CD4-positive, CD25-positive, alpha-beta regulatory T cell (primary cell): ENCODE results near the gene TTC28. TPM values are rescaled to one million over a fixed set of nuclear protein-coding genes. Genes with fewer than 3 reads are reported as not detected.
"Not testable (repeated sequence)": the region's sequence is repeated elsewhere in the genome, so short reads cannot be mapped to it uniquely, and the experiment has no call there.

Source experiments
- ATAC-seq, 2 donors: fragments of 150-1000 bp; cut with Tn5 transposase; one replicate each; pipeline ENCODE4 v1.10.0; 2021; ENCODE audit warnings: low read depth in 2 of 2, moderate number of reproducible peaks in 2 of 2, moderate library complexity in 1 of 2
- DNase-seq, 3 donors: peaks; one replicate each; pipeline versions ENCODE4 v3.0.0 to v3.0.0-alpha.2; 2012 to 2022; ENCODE audit warnings: mixed read lengths in 1 of 3
- H3K27ac ChIP-seq: one replicate; pipeline ENCODE4 v1.7.0; 2013; ENCODE audit warnings: mild to moderate bottlenecking, low read length; ENCODE audit not compliant: insufficient read depth, poor library complexity, severe bottlenecking
- H3K27me3 ChIP-seq: one replicate; pipeline ENCODE4 v1.7.0; 2013; ENCODE audit warnings: low read length; ENCODE audit not compliant: control insufficient read depth, insufficient read depth
- H3K36me3 ChIP-seq: one replicate; pipeline ENCODE4 v1.7.0; 2013; ENCODE audit warnings: mild to moderate bottlenecking, low read length, moderate library complexity; ENCODE audit not compliant: control insufficient read depth, insufficient read depth
- H3K4me1 ChIP-seq: 2 replicates; pipeline ENCODE4 v1.7.0; 2013; ENCODE audit warnings: mild to moderate bottlenecking, low read length; ENCODE audit not compliant: insufficient read depth, control insufficient read depth, poor library complexity, severe bottlenecking
- H3K4me3 ChIP-seq: one replicate; pipeline ENCODE4 v1.7.0; 2013; ENCODE audit warnings: low read depth, mild to moderate bottlenecking, low read length, moderate library complexity
- H3K9me3 ChIP-seq, 2 experiments: 1 replicate in 1 of 2; 2 replicates in 1 of 2; pipeline ENCODE4 v1.7.0; 2013; ENCODE audit warnings: low read length in 2 of 2, mild to moderate bottlenecking in 1 of 2, moderate library complexity in 1 of 2; ENCODE audit not compliant: control insufficient read depth in 2 of 2
- H3K27ac Mint-ChIP-seq, 3 donors: one replicate each; pipeline ENCODE4 v1.8.0; 2020 to 2022; ENCODE audit warnings: mild to moderate bottlenecking in 3 of 3, mixed read lengths in 3 of 3, moderate library complexity in 2 of 3
- H3K27me3 Mint-ChIP-seq: one replicate; pipeline ENCODE4 v1.8.0; 2022; ENCODE audit warnings: mild to moderate bottlenecking, mixed read lengths
- H3K36me3 Mint-ChIP-seq: one replicate; pipeline ENCODE4 v1.8.0; 2020; ENCODE audit warnings: mixed read lengths
- H3K4me1 Mint-ChIP-seq, 4 donors: one replicate each; pipeline ENCODE4 v1.8.0; 2020 to 2022; ENCODE audit warnings: mixed read lengths in 4 of 4, mild to moderate bottlenecking in 1 of 4
- H3K4me3 Mint-ChIP-seq, 4 donors: one replicate each; pipeline ENCODE4 v1.8.0; 2020 to 2022; ENCODE audit warnings: mild to moderate bottlenecking in 4 of 4, mixed read lengths in 4 of 4, moderate library complexity in 3 of 4
- H3K9me3 Mint-ChIP-seq, 7 donors: one replicate each; pipeline ENCODE4 v1.8.0; 2020 to 2022; ENCODE audit warnings: mixed read lengths in 7 of 7, mild to moderate bottlenecking in 3 of 7, moderate library complexity in 2 of 7
- polyA plus RNA-seq, 4 donors: library from polyadenylated mRNA; unstranded; fragments of 300-500 nt; fragmentation: Illumina TruSeq; gene quantifications; one replicate each; pipeline ENCODE4 v1.2.3, GENCODE V29; 2021
- total RNA-seq: library from RNA; stranded (reverse); gene quantifications from one replicate; pipeline ENCODE4 v1.2.3, GENCODE V29; 2022

The TTC28 gene
- total and polyA plus RNA-seq, 5 donors from 2014 or later = 0.02 to 2.7 (median 0.28) TPM; not detected in 1

DNA sequence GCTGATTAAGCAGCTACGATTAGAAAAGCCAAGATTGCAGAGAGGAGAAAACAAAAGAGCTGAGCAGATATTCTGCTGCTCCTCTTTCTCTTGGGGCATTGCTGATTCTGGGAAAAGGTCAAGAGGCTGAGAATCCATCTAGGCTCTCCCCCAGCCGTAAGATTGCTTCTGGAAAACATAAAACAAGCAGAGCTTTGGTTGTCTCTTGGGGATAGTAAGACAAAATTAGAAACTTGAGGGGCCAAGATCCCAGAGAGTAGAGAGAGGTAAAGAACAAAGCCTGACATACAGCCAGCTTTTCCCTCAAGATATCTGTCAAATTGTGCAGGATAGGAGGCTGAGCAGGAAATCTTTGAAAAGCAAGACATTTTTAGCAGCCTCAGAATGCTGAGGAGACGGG lies 158.2 kb downstream of the TTC28 start:
- Mint-ChIP-seq H3K27me3 (peaks cover 35% of the 10 kb centered on the region), H3K27ac (no peak overlapping the region), H3K9me3 (no peaks in the 10 kb centered on the region), H3K36me3 (no peaks in the 10 kb centered on the region), H3K4me1 (no peaks in the 10 kb centered on the region), H3K4me3 (no peak overlapping the region)
- no peak overlapping the region for H3K4me3 ChIP-seq
- H3K9me3 ChIP-seq = no peaks in the 10 kb centered on the region
- H3K36me3 ChIP-seq = no peaks in the 10 kb centered on the region
- H3K27ac ChIP-seq = no peak overlapping the region
- ATAC-seq (no peak), DNase-seq (no peak)
- H3K27me3 ChIP-seq = peaks cover 12% of the 10 kb centered on the region
- no peaks in the 10 kb centered on the region for H3K4me1 ChIP-seq

GRCh38 chr22:28514321-28514821 lies 165.3 kb downstream of the TTC28 start:
- H3K4me3 Mint-ChIP-seq = no peak overlapping the region
- H3K36me3 Mint-ChIP-seq = no peaks in the 10 kb centered on the region
- peaks cover 5% of the 10 kb centered on the region for H3K27me3 ChIP-seq
- H3K4me1 Mint-ChIP-seq = no peaks in the 10 kb centered on the region
- peaks cover 0 to under 1% of the 10 kb centered on the region in 2 experiments for H3K9me3 ChIP-seq
- DNase-seq (no peak), ATAC-seq (no peak)
- no peak overlapping the region for H3K4me3 ChIP-seq
- no peaks in the 10 kb centered on the region for H3K36me3 ChIP-seq
- H3K27ac ChIP-seq = no peak overlapping the region
- no peak overlapping the region for H3K27ac Mint-ChIP-seq
- peaks cover 0 to 20% (median under 1%) of the 10 kb centered on the region in 7 donors for H3K9me3 Mint-ChIP-seq
- no peaks in the 10 kb centered on the region for H3K4me1 ChIP-seq
- peaks cover 25% of the 10 kb centered on the region for H3K27me3 Mint-ChIP-seq

- not testable (repeated sequence) for H3K36me3 Mint-ChIP-seq, H3K4me1 ChIP-seq, ATAC-seq, H3K27ac ChIP-seq, H3K9me3 ChIP-seq, H3K4me1 Mint-ChIP-seq, H3K27ac Mint-ChIP-seq, H3K36me3 ChIP-seq, H3K4me3 ChIP-seq, H3K4me3 Mint-ChIP-seq, DNase-seq, H3K27me3 ChIP-seq
- H3K9me3 Mint-ChIP-seq = peaks cover 0 to 24% (median 7%) of the 10 kb centered on the region in 7 donors
- H3K27me3 Mint-ChIP-seq = peaks cover 16% of the 10 kb centered on the region
These were observed 167.3 kb downstream of the TTC28 start for GRCh38 chr22:28512387-28512786.

DNA sequence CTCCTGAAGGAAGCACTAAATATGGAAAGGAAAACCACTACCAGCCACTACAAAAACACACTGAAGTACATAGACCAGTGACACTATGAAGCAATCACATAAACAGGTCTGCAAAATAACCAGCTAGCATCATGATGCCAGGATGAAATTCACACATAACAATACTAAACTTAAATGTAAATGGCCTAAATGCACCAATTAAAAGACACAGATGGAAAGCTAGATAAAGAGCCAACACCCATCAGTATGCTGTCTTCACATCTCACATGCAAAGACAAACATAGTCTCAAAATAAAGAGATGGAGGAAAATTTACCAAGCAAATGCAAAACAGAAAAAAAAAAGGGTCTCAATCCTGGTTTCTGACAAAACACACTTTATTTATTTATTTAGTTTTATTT lies 171.7 kb downstream of the TTC28 start:
- Mint-ChIP-seq H3K27me3 (peaks cover 19% of the 10 kb centered on the region), H3K4me3 (no peak overlapping the region), H3K4me1 (no peaks in the 10 kb centered on the region), H3K27ac (no peak overlapping the region), H3K36me3 (no peaks in the 10 kb centered on the region), H3K9me3 (peaks cover 0 to 24% (median 7%) of the 10 kb centered on the region in 7 donors)
- Histone ChIP-seq H3K27ac (no peak overlapping the region), H3K9me3 (peaks cover 0 to 4% of the 10 kb centered on the region in 2 experiments), H3K4me1 (no peaks in the 10 kb centered on the region), H3K36me3 (no peaks in the 10 kb centered on the region), H3K27me3 (peaks cover 2% of the 10 kb centered on the region), H3K4me3 (no peak overlapping the region)
- no peak for ATAC-seq
- no peak for DNase-seq

DNA sequence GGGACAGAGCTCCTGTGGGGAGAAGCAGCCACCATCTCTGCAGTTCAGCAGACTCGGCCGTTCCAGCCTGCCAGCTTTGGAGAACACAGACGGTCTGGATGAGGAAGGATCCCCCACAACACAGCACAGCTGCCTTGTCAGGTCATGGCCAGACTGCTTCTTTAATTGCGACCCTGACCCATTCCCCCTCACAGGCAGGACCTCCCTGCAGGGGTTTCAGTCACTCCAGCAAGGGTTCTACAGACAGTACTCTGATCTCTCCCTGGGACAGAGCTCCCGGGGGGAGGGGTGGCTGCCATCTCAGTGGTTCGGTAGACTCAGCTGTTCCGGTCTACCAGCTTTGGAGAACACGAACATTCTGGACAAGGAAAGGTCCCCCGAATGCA lies 173.5 kb downstream of the TTC28 start:
- peaks cover 0 to 4% of the 10 kb centered on the region in 2 experiments for H3K9me3 ChIP-seq
- H3K4me3 ChIP-seq = no peak overlapping the region
- ATAC-seq = no peak
- H3K36me3 Mint-ChIP-seq = no peaks in the 10 kb centered on the region
- peaks cover 0 to 18% (median 7%) of the 10 kb centered on the region in 7 donors for H3K9me3 Mint-ChIP-seq
- no peak overlapping the region for H3K27ac ChIP-seq
- H3K27me3 Mint-ChIP-seq = peaks cover 23% of the 10 kb centered on the region
- no peaks in the 10 kb centered on the region for H3K36me3 ChIP-seq
- no peaks in the 10 kb centered on the region for H3K4me1 ChIP-seq
- H3K27ac Mint-ChIP-seq = no peak overlapping the region
- DNase-seq = no peak
- H3K4me3 Mint-ChIP-seq = no peak overlapping the region
- peaks cover 2% of the 10 kb centered on the region for H3K27me3 ChIP-seq
- H3K4me1 Mint-ChIP-seq = no peaks in the 10 kb centered on the region

- Mint-ChIP-seq H3K9me3 (peaks cover 0 to 13% (median 7%) of the 10 kb centered on the region in 7 donors), H3K27me3 (peaks cover 19% of the 10 kb centered on the region), H3K4me3 (no peak overlapping the region), H3K27ac (no peak overlapping the region), H3K4me1 (no peaks in the 10 kb centered on the region), H3K36me3 (no peaks in the 10 kb centered on the region)
- no peak for DNase-seq
- no peaks in the 10 kb centered on the region for H3K4me1 ChIP-seq
- no peak overlapping the region for H3K27ac ChIP-seq
- peaks cover 2% of the 10 kb centered on the region for H3K27me3 ChIP-seq
- ATAC-seq = no peak
- H3K4me3 ChIP-seq = no peak overlapping the region
- peaks cover 0 to 4% of the 10 kb centered on the region in 2 experiments for H3K9me3 ChIP-seq
- no peaks in the 10 kb centered on the region for H3K36me3 ChIP-seq
These were observed 174.1 kb downstream of the TTC28 start for GRCh38 chr22:28505416-28506149.

GRCh38 chr22:28500006-28500405 lies 179.6 kb downstream of the TTC28 start:
- DNase-seq = no peak
- Mint-ChIP-seq H3K27me3 (peaks cover 27% of the 10 kb centered on the region), H3K9me3 (no peaks in the 10 kb centered on the region), H3K4me1 (no peaks in the 10 kb centered on the region), H3K27ac (no peak overlapping the region), H3K4me3 (no peak overlapping the region), H3K36me3 (no peaks in the 10 kb centered on the region)
- Histone ChIP-seq H3K9me3 (no peaks in the 10 kb centered on the region), H3K4me1 (no peaks in the 10 kb centered on the region), H3K27me3 (peaks cover 13% of the 10 kb centered on the region), H3K27ac (no peak overlapping the region), H3K36me3 (no peaks in the 10 kb centered on the region), H3K4me3 (no peak overlapping the region)
- ATAC-seq = no peak

GRCh38 chr22:28498044-28498443 lies 181.6 kb downstream of the TTC28 start:
- no peak overlapping the region for H3K27ac ChIP-seq
- no peaks in the 10 kb centered on the region for H3K9me3 Mint-ChIP-seq
- H3K4me3 Mint-ChIP-seq = no peak overlapping the region
- H3K9me3 ChIP-seq = no peaks in the 10 kb centered on the region
- H3K36me3 Mint-ChIP-seq = no peaks in the 10 kb centered on the region
- peaks cover 15% of the 10 kb centered on the region for H3K27me3 ChIP-seq
- no peak overlapping the region for H3K27ac Mint-ChIP-seq
- H3K36me3 ChIP-seq = no peaks in the 10 kb centered on the region
- DNase-seq = no peak
- no peaks in the 10 kb centered on the region for H3K4me1 Mint-ChIP-seq
- H3K27me3 Mint-ChIP-seq = peaks cover 34% of the 10 kb centered on the region
- no peaks in the 10 kb centered on the region for H3K4me1 ChIP-seq
- no peak for ATAC-seq
- no peak overlapping the region for H3K4me3 ChIP-seq
